Right atrium auricular region (tissue), 2 donors: ENCODE data around the gene MAGI1. TPM values are rescaled to one million over a fixed set of nuclear protein-coding genes. Genes with fewer than 3 reads are reported as not detected.

Source experiments
- DNase-seq: peaks from one replicate; pipeline ENCODE4 v3.0.0-alpha.2; 2019; ENCODE audit warnings: low spot score
- H3K27ac ChIP-seq, 2 donors: fragments of 200-600 bp; sonication (generic); 1 replicate in 1 of 2; 2 replicates in 1 of 2; pipeline ENCODE4 v1.5.1; 2016 to 2019
- H3K27me3 ChIP-seq, 2 donors: fragments of 200-600 bp; sonication (generic); one replicate each; pipeline versions ENCODE4 v1.5.1 to v1.6.0; 2017 to 2019
- H3K36me3 ChIP-seq: fragments of 200-600 bp; sonication (generic); one replicate; pipeline ENCODE4 v1.5.1; 2016
- H3K4me1 ChIP-seq, 2 donors: fragments of 200-600 bp; sonication (generic); one replicate each; pipeline versions ENCODE4 v1.5.1 to v1.6.0; 2017 to 2019
- H3K4me3 ChIP-seq, 2 donors: fragments of 200-600 bp; sonication (generic); 1 replicate in 1 of 2; 2 replicates in 1 of 2; pipeline ENCODE4 v1.5.1; 2017 to 2019; ENCODE audit warnings: mild to moderate bottlenecking in 1 of 2, moderate library complexity in 1 of 2
- H3K9me3 ChIP-seq, 2 donors: fragments of 200-600 bp; sonication (generic); one replicate each; pipeline ENCODE4 v1.5.1; 2019
- CTCF ChIP-seq, 2 donors: fragments of 200-600 bp; sonication (generic); IDR thresholded peaks; one replicate each; pipeline ENCODE4 v1.5.1; 2019; ENCODE audit warnings: antibody characterized with exemption in 2 of 2
- total RNA-seq, 2 donors: library from RNA; depleted of rRNA; stranded (reverse); fragments of >200 nt; gene quantifications; one replicate each; pipeline ENCODE4 v1.1.0, GENCODE V29; 2016

The MAGI1 gene
- total RNA-seq, 2 donors from 2014 or later: 28.5 to 34.8 TPM

- H3K4me3 ChIP-seq: no peak overlapping the region
- H3K4me1 ChIP-seq: peaks cover 0 to 6% of the 10 kb centered on the region in 2 donors
- no peak for DNase-seq
- TF ChIP-seq CTCF (IDR thresholded peaks at IDR 0.05): no peak
- H3K36me3 ChIP-seq: no peaks in the 10 kb centered on the region
- no peak overlapping the region for H3K27ac ChIP-seq
- H3K27me3 ChIP-seq: no peaks in the 10 kb centered on the region
- no peaks in the 10 kb centered on the region for H3K9me3 ChIP-seq
Observed at GRCh38 chr3:65444447-65444815, 594.3 kb downstream of the MAGI1 start.

GRCh38 chr3:65443739-65444446, 594.8 kb downstream of the MAGI1 start:
- Histone ChIP-seq H3K27me3 (no peaks in the 10 kb centered on the region), H3K36me3 (no peaks in the 10 kb centered on the region), H3K27ac (no peak overlapping the region), H3K4me3 (no peak overlapping the region), H3K4me1 (peaks cover 0 to 6% of the 10 kb centered on the region in 2 donors), H3K9me3 (no peaks in the 10 kb centered on the region)
- no peak for DNase-seq
- TF ChIP-seq CTCF (IDR thresholded peaks at IDR 0.05): no peak

GRCh38 chr3:65439641-65440284, 599.0 kb downstream of the MAGI1 start:
- H3K36me3 ChIP-seq: peaks cover 9% of the 10 kb centered on the region
- no peak overlapping the region for H3K4me3 ChIP-seq
- H3K4me1 ChIP-seq: peaks cover 0 to 6% of the 10 kb centered on the region in 2 donors
- H3K9me3 ChIP-seq: no peaks in the 10 kb centered on the region
- H3K27me3 ChIP-seq: no peaks in the 10 kb centered on the region
- TF ChIP-seq CTCF (IDR thresholded peaks at IDR 0.05): peak; percentile 17 to 71
- DNase-seq: no peak
- H3K27ac ChIP-seq: no peak overlapping the region

GRCh38 chr3:65438612-65439011, 600.1 kb downstream of the MAGI1 start:
- peaks cover 0 to 6% of the 10 kb centered on the region in 2 donors for H3K4me1 ChIP-seq
- no peak overlapping the region for H3K4me3 ChIP-seq
- no peaks in the 10 kb centered on the region for H3K9me3 ChIP-seq
- H3K27ac ChIP-seq: no peak overlapping the region
- H3K27me3 ChIP-seq: no peaks in the 10 kb centered on the region
- DNase-seq: no peak
- peaks cover 9% of the 10 kb centered on the region for H3K36me3 ChIP-seq
- no peak for TF ChIP-seq CTCF (IDR thresholded peaks at IDR 0.05)

- DNase-seq: no peak
- Histone ChIP-seq H3K4me1 (peaks cover 0 to 6% of the 10 kb centered on the region in 2 donors), H3K27me3 (no peaks in the 10 kb centered on the region), H3K27ac (no peak overlapping the region), H3K4me3 (no peak overlapping the region), H3K9me3 (no peaks in the 10 kb centered on the region), H3K36me3 (peaks cover 9% of the 10 kb centered on the region)
- TF ChIP-seq CTCF (IDR thresholded peaks at IDR 0.05): no peak
Observed at GRCh38 chr3:65438096-65438495, 600.6 kb downstream of the MAGI1 start.
